NCI-H1105 (cell line): Measurements from ENCODE around the gene PCNX2.

Experiments used
- DNase-seq: peaks from one replicate; lab custom pipeline; 2025; lab: John Stamatoyannopoulos, UW

PCNX2 gene

GRCh38 chr1:233295237-233295974 lies at the start of gene PCNX2:
Gene PCNX2 (minus strand): TSS chr1:233295725. CDS start chr1:233295478, 247 bp downstream.
- peak; percentile 60 for DNase-seq

GRCh38 chr1:233343262-233343661 lies 47.7 kb upstream of the PCNX2 start:
- DNase-seq = no peak

- no peak for DNase-seq
These were observed 46.6 kb upstream of the PCNX2 start for GRCh38 chr1:233342086-233342485.

GRCh38 chr1:233340966-233341516 lies 45.5 kb upstream of the PCNX2 start:
- no peak for DNase-seq

GRCh38 chr1:233340031-233340555 lies 44.6 kb upstream of the PCNX2 start:
- no peak for DNase-seq

GRCh38 chr1:233338102-233338501 lies 42.6 kb upstream of the PCNX2 start:
- no peak for DNase-seq

GRCh38 chr1:233337505-233337904 lies 42.0 kb upstream of the PCNX2 start:
- no peak for DNase-seq

- no peak for DNase-seq
These were observed 41.3 kb upstream of the PCNX2 start for GRCh38 chr1:233336554-233337456.

- DNase-seq = no peak
These were observed 38.6 kb upstream of the PCNX2 start for GRCh38 chr1:233334092-233334491.

GRCh38 chr1:233333086-233333485 lies 37.6 kb upstream of the PCNX2 start:
- no peak for DNase-seq

- DNase-seq = no peak
These were observed 36.4 kb upstream of the PCNX2 start for GRCh38 chr1:233331676-233332519.

- no peak for DNase-seq
These were observed 32.8 kb upstream of the PCNX2 start for GRCh38 chr1:233328142-233328921.

- DNase-seq = no peak
These were observed 32.2 kb upstream of the PCNX2 start, which contains the start of gene MAP3K21 for GRCh38 chr1:233327651-233328141. Gene MAP3K21 (plus strand): TSS chr1:233327724. CDS start chr1:233328029, 305 bp downstream.

- DNase-seq = peak; percentile 85
These were observed 31.5 kb upstream of the PCNX2 start for GRCh38 chr1:233326811-233327650.

GRCh38 chr1:233326319-233326718 lies 30.8 kb upstream of the PCNX2 start:
- no peak for DNase-seq

- DNase-seq = no peak
These were observed 28.2 kb upstream of the PCNX2 start for GRCh38 chr1:233323718-233324117.

- no peak for DNase-seq
These were observed 24.5 kb upstream of the PCNX2 start for GRCh38 chr1:233320023-233320422.

- no peak for DNase-seq
These were observed 23.7 kb upstream of the PCNX2 start for GRCh38 chr1:233319272-233319671.

GRCh38 chr1:233316473-233316872 lies 20.9 kb upstream of the PCNX2 start:
- DNase-seq = no peak
